GM12891 (cell line): ENCODE measurements around the gene PRKAR1B.

Experiments used
- DNase-seq: peaks from one replicate; pipeline ENCODE4 v3.0.0; 2011; ENCODE audit warnings: low spot score; ENCODE audit not compliant: insufficient read length
- FAIRE-seq: peaks from 2 replicates; lab custom pipeline; 2011; peaks lifted over from hg19 to GRCh38; lab: Jason Lieb, UNC
- PAX5 ChIP-seq: IDR thresholded peaks from 2 replicates; pipeline ENCODE4 v1.6.1; 2011; ENCODE audit warnings: low read length, moderate library complexity, mild to moderate bottlenecking; ENCODE audit not compliant: insufficient read depth, severe bottlenecking
- POLR2A ChIP-seq: IDR thresholded peaks from 2 replicates; pipeline ENCODE4 v1.6.1; 2011; ENCODE audit warnings: low read depth, low read length, control low read depth
- POLR2AphosphoS5 ChIP-seq: IDR thresholded peaks from 2 replicates; pipeline ENCODE4 v1.6.1; 2011; ENCODE audit warnings: low read depth, low read length, control low read depth
- POU2F2 ChIP-seq: IDR thresholded peaks from 2 replicates; pipeline ENCODE4 v1.6.1; 2011; ENCODE audit warnings: low read depth, mild to moderate bottlenecking, control low read depth, low read length, moderate library complexity
- SPI1 ChIP-seq: IDR thresholded peaks from 2 replicates; pipeline ENCODE4 v1.6.1; 2011; ENCODE audit warnings: low read depth, low read length, control low read depth
- TAF1 ChIP-seq: IDR thresholded peaks from 2 replicates; pipeline ENCODE4 v1.6.1; 2011; ENCODE audit warnings: low read depth, low read length, control low read depth

PRKAR1B gene

DNA sequence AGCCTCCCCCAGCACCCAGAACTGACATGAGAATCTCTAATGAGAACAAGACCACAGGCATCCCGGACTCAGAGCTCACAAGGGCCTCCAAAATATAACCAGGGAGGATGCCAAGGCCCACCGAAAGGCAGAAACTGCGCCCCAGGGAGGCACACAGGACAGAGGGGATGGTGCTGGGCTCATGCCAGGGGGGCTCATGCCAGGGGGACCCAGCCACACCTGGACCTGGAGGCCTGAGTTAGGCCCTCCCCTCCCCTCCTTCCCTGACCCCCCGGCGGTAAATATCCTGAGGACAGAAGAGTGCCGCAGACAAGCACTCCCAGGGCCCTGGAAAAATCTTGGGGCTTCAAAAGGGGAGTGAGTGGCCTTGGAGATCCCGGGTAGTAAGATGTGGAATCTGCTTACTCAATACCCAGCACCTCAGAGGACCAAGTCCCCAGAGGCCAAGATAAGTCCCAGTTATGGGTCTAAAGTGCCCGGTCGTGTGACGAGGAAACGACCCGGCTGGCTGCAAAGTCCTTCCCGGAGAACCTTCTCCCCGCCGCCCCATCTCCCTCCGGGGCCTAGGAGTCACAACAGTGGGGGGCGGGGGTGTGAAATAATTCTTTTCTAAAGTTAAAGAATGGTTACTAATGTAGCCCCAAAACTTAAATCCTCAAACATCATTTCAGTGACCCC, 219.3 kb downstream of the PRKAR1B start:
- no peak for FAIRE-seq
- no peak for TF ChIP-seq POLR2AphosphoS5
- TF ChIP-seq POU2F2: no peak
- no peak for TF ChIP-seq TAF1
- no peak for TF ChIP-seq SPI1
- TF ChIP-seq PAX5: no peak
- no peak for TF ChIP-seq POLR2A
- DNase-seq: no peak

DNA sequence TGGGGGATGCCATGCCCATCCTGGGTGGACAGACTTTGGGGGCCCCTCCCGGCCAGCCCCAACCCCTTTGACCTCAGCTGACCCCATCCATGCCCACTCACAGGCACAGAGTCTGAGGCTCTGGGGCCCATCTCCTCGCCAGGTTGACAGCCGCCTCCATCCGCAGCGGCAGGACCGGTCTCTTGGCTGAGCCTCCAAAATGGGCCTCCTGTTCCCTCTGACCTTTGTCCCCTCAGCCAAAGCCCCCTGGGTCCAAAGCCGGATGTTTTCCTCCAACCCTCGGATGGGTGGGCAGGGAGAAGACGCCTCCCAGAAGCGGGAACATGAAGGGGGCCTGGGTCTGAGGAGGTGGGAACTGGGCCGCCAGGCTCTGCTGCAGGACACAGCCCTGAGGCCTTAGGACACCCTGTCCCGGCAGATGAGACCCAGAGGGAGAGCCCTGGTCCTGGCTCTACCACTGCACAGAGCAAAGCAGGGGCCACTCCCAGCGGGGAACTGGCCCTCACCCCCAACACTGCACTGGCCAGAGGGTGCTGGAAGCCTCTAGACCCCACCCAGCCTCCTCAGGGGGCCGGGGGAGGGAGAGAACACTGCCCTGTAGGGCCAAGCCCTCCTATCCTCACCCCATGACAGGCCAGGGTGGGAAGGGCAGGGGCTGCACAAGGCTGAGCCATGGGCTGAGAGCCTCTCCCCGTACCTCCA, 220.0 kb downstream of the PRKAR1B start:
- TF ChIP-seq POU2F2 (no peak), POLR2AphosphoS5 (no peak), POLR2A (no peak), PAX5 (no peak), TAF1 (no peak), SPI1 (no peak)
- DNase-seq (no peak), FAIRE-seq (no peak)

DNA sequence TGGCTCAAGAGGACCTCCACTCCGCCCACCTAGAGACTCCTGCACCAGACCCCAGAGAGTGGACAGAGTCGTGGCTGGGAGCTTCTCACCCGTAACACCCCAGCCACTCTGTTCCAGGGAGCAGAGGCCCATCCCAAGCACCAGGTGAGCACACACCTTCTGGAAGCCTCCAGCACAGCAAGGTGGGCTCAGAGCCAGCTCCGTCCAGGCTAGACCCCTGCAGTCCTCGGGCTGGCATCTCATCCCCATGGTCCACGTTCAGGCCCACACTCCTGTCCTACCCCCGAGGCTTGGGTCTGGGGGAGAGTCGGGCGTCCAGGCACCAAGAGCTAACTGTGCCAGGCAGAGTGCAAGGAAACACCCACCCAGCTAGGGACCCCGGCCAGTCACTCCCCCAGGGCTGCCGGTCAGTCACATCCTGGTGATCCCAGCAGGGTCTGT, 220.7 kb downstream of the PRKAR1B start:
- no peak for FAIRE-seq
- DNase-seq: no peak
- TF ChIP-seq POLR2A: no peak
- no peak for TF ChIP-seq SPI1
- no peak for TF ChIP-seq POU2F2
- TF ChIP-seq POLR2AphosphoS5: no peak
- no peak for TF ChIP-seq PAX5
- no peak for TF ChIP-seq TAF1

DNA sequence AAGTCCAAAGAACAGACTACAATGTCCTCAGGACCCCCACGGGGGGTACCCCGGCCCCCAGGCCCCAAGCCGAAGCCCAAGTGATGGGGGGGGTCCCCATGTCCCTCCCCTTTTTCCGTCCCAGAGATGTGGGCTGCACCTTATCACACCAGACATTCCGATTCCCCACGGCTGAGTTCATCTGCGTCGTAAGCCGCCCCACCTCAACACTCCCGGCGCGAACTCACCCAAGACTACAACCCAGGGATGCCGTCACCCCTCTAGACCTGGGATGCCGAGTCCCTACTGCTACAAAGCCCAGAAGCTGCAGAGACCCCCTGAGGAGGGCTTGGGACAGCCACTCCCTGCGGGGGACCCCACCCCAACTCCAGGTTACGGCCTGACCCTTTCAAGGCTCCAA, 221.9 kb downstream of the PRKAR1B start:
- TF ChIP-seq POLR2A: no peak
- no peak for TF ChIP-seq POU2F2
- TF ChIP-seq SPI1: no peak
- no peak for TF ChIP-seq TAF1
- no peak for TF ChIP-seq POLR2AphosphoS5
- TF ChIP-seq PAX5: no peak
- no peak for FAIRE-seq
- no peak for DNase-seq

DNA sequence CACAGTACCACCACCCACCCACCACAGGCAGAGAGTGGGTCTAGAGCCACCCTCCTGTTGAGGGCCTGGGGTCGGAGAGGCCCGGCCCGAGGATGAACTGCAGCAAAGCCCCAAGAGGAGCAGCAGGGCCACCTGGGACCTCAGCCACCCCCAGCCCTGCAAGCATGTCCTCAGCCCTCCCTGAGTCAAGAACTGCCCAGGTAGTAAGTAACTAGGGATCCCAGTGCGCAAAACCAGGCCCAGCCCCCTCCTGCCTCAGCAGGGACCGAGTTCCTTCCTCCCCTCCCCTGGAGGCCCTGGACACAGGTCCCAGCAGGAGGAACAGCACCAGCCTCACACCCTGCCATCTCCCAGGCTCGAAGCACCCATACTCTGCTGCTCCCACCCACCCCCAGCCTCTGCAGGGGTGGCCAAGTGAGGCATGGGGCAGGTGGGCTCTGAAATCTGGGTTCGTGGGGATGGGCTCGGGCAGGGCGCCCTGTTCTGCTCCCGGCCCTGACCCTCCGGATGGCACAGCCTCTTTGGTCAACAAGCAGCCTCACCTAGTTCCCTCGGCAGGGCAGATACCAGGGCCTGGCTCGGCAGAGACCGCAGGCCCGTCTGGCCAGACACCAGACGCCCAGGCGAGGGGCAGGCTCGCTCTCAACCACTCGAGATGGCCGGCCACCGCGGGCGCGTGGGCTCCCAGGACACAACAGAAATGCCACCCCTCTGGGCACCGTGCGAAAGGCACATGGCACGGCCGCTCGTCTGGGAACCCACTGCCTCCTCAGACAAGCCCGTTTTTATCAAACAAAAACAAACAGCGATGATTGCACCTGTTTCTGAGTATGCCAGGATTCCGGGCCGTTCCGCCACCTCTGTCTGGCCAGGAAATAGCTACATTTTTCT, 222.6 kb downstream of the PRKAR1B start:
- TF ChIP-seq PAX5 (no peak), POLR2A (no peak), TAF1 (no peak), POLR2AphosphoS5 (no peak), SPI1 (no peak), POU2F2 (no peak)
- DNase-seq (no peak), FAIRE-seq (no peak)

DNA sequence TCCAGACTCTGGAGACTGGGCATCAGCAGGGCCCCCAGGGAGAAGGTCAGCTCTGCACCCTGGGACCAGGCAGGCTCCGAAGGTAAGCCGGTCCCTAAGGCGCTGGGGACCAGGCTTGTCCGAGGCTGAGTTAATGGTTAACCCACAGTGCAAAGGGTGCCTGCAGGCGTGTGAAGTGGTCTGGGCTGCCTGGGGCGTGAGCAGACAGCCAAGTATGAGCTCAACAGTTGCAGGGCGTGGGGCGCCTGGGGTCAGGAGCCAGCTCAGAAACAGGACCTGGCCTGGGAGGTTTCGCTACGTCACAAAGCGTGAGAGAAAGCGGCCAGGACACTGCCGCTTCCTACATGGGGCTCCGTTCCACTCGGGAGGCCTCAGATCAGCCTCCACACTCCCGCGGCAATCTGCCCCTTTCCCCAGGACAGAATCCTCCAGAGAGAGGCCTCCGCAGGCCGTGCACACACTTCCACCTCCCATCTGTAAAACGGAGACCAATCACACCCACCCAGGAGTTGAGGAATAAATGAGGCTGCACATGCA, 223.4 kb downstream of the PRKAR1B start:
- FAIRE-seq (no peak), DNase-seq (no peak)
- no peak for TF ChIP-seq PAX5

DNA sequence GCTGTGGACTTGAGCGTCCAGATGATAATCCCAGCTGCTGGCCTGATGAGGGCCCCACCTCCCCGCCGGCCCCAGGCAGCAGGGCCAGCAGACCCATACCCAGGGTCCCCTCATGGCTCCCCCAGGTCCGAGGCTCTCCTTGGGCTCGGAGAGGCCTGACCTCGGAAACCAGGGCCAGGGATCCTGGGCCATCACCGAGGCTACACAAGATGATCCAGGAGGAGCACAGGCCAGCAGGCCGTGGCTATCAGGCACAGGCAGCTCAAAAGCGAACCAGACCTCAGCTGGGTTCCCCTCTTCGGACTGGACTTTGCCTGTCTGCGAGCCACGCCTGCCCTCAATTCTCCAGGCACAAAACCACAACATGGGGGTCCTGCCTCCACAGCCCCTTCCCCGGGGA, 224.8 kb downstream of the PRKAR1B start:
- no peak for FAIRE-seq
- TF ChIP-seq POU2F2 (no peak), PAX5 (no peak), POLR2AphosphoS5 (no peak), TAF1 (no peak), POLR2A (no peak), SPI1 (no peak)
- DNase-seq: no peak

DNA sequence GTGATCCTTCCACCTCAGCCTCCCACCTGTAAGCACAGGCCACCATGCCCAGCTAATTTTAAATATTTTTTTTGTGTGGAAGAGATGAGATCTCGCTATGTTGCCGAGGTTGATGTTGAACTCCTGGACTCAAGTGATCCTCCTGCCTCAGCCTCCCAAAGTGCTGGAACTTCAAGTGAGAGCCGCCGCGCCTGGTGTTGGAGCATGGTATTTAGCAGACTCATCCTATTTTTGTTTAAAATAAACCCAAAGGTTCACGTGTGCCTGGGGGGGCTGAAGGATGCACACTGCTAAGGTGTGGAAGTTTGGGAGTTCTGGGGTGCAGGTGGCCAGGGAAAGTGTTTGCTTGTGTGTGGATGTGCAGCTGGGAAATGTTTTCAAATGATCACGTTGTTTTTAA, 225.6 kb downstream of the PRKAR1B start:
- no peak for DNase-seq
- no peak for FAIRE-seq
- TF ChIP-seq POU2F2 (no peak), TAF1 (no peak), POLR2A (no peak), PAX5 (no peak)

DNA sequence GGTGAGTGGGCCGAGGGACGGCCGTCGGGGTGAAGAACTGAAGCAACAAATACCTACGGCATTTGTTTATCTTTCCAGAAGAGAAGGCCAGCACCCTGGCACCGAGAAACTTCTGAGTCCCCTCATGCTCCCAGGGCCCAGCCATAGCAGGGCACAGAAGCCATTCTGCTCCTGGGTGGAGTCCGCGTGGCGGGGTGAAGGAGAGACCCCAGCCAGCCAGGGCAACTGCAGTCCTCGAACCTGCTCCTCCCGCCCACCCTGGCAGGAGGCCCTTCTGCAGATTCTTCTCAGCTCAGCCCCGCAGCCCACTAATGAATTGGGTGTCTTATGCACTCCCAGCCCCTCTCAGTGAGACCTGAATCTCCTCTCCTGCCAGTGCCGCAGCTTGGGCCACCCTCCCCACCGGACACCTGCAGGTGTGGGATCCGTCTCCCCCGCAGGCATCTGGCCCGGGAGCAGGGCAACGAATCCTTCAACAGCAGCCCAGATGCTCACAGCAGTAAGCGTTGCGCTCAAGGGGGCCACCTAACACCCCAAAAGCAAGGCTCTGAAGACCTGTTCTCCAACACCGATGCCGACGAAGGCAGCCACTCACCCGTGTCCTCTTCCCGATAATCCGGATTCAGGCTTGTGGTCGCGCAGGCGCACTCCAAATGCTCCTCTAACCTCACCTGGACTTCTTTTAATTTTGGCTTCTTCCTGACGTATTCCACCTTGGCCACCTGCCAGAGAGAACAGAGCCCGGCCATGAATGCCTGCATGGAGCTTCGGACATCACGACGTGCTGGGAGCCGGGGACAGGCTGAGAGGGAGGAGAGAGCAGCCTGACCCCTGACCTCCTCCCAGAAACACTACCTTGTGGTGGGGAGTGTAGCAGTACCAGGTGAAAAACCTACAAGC, 226.3 kb downstream of the PRKAR1B start:
- FAIRE-seq (no peak), DNase-seq (no peak)
- no peak for TF ChIP-seq PAX5
- no peak for TF ChIP-seq POLR2A
- no peak for TF ChIP-seq TAF1
- no peak for TF ChIP-seq POU2F2
- no peak for TF ChIP-seq SPI1
- no peak for TF ChIP-seq POLR2AphosphoS5
